NCI-H1694 (cell line): ENCODE measurements around the gene MAGIX.

Experiments
- DNase-seq: peaks from one replicate; lab custom pipeline; 2025; lab: John Stamatoyannopoulos, UW

MAGIX gene

DNA sequence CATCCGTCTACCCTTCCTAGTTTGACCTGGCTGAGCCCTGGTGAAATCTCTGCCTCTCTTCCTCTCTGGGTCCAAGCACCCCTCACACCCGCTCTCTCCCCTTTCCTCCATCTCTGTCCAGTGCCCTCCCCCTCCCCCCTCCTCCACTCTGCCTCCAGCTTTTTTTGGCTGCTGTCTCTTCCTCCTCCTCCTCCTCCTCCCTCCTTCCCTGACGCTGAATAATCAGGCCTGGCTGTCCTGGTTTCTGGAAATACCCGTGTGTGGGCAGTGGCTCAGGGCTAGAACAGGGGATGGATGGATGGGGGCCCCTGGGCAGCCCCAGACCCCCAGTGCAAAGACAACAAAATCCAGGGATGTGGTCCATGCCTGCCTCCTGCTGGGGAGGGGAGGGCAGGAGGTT is 42.2 kb downstream of the MAGIX start:
- no peak for DNase-seq

DNA sequence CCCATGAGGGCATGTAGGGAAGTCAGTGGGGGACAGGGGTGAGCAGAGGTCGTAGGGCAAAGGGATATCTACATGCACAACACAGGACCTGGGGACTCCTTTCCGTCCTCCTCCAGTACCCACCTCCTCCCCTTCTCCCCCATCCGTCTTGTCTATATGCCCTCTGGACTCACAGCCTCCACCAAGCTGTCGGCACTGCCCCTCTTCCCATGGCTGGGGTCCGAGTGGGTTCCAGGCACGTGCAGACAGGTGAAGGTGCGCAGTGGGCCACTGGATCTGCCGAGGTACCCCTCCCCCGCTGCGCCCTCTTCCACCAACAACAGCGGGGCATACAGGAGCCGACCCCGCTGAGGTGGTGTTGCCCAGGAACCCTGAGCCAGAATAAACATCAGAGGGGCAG is 42.9 kb downstream of the MAGIX start:
- no peak for DNase-seq

GRCh38 chrX:49206543-49206942 is 44.0 kb downstream of the MAGIX start:
- no peak for DNase-seq

DNA sequence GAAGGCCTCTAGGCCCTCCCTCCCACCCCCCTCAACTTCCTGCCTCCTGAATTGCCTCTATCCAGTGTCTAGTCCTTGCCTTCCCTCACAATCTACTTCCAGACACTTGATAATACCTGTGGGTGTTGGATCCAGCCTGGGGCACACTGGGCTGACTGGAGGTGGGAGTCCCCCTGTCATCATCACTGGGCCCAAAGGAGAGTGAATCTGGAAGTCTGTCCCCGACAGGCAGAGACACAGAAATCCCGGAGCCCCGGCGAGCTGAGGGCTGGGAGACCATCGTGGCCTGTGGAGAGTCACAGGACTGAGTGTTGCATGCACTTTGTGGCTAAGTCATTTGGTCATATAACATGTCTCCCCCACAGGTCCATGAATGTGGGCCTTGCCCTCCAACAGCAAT is 45.8 kb downstream of the MAGIX start:
- no peak for DNase-seq

GRCh38 chrX:49209434-49210251 is 47.1 kb downstream of the MAGIX start:
- peak; percentile 85 for DNase-seq

GRCh38 chrX:49210406-49210805 is 47.8 kb downstream of the MAGIX start:
- DNase-seq: no peak

GRCh38 chrX:49211074-49211473 is 48.5 kb downstream of the MAGIX start:
- no peak for DNase-seq

DNA sequence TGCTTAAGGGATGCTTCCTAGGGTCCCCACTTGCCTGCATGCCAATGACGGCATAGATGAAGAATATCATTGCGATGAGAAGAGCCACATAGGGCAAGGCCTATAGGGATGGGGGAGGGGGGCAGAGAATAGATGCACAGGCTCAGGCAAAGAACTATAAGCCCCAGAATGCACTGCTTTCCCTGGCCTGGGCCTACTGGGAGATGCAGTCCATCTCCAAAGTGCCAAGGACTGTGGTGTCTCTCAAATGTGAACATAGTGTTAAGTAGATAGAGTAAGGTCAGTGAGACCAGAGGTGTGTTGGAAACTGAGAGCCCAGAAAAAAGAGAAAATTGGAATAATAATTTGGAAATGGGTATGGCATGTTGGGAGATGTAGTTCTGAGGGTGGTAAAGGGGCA is 49.7 kb downstream of the MAGIX start:
- no peak for DNase-seq

GRCh38 chrX:49212861-49213260 is 50.3 kb downstream of the MAGIX start:
- DNase-seq: no peak

- DNase-seq: no peak
Measured at GRCh38 chrX:49214416-49214815, 51.9 kb downstream of the MAGIX start.

GRCh38 chrX:49214996-49215526 is 52.5 kb downstream of the MAGIX start:
- DNase-seq: no peak
